Adrenal gland (tissue), 5 donors: Measurements from ENCODE around the gene ITIH5.

Source experiments
- POLR2A ChIP-seq, 2 donors: fragments of 450-650 bp; IDR thresholded peaks; one replicate each; pipeline ENCODE4 v1.6.1; 2017; ENCODE audit warnings: antibody characterized with exemption in 2 of 2, mild to moderate bottlenecking in 2 of 2, moderate library complexity in 1 of 2
- TF ChIP-seq, protein P1 (sequence below), 6 experiments: fragments of 450-650 bp in 4 of 6; fragments of 200-600 bp in 2 of 6; sonication (generic) in 1 of 6; IDR thresholded peaks; 1 replicate in 5 of 6; 2 replicates in 1 of 6; pipeline versions ENCODE4 v1.5.1 to v1.8.0; 2016 to 2021; ENCODE audit warnings: antibody characterized with exemption in 6 of 6, mild to moderate bottlenecking in 2 of 6, moderate library complexity in 1 of 6
- donor health status: DM: no; HTN: no; CAD: no.

DNA sequence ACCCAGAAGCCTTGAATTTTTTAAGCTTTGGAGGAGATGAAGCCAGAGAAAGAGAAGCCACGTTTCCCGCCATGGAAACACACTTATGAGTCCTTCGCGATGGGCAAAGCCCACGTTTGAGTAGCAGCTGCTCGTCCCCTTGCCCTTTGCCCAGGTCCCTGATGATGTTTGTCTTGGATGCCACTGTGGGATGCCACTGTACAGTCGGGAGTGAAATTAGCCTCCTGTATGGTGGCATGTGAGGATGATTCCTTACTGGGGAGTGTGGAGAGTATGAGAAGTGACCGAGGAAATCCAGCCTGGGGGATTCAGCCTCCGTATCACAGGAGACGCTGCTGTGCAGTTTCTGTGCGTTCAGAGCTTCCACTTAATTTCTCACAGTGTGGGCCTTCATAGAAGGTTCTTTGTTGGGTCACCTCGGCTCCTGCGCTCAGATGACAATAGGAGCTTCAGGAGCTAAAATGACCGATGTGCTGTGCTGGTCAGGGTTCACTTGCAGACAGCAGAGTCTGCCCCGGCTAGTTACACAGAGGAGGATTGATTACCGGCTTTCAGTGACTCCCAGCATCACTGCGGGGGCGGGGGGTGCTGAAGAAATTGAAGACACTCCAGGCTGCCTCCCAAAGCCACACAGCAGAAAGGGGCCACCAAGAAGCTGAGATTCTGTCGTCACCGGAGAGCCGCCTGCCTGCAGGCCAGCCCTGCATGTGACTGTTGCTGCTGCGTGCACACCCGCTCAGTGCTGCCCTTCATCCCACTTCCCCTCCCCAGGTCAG is 133.9 kb downstream of the ITIH5 start:
- TF ChIP-seq, protein P1, sequence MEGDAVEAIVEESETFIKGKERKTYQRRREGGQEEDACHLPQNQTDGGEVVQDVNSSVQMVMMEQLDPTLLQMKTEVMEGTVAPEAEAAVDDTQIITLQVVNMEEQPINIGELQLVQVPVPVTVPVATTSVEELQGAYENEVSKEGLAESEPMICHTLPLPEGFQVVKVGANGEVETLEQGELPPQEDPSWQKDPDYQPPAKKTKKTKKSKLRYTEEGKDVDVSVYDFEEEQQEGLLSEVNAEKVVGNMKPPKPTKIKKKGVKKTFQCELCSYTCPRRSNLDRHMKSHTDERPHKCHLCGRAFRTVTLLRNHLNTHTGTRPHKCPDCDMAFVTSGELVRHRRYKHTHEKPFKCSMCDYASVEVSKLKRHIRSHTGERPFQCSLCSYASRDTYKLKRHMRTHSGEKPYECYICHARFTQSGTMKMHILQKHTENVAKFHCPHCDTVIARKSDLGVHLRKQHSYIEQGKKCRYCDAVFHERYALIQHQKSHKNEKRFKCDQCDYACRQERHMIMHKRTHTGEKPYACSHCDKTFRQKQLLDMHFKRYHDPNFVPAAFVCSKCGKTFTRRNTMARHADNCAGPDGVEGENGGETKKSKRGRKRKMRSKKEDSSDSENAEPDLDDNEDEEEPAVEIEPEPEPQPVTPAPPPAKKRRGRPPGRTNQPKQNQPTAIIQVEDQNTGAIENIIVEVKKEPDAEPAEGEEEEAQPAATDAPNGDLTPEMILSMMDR (IDR thresholded peaks at IDR 0.05) = no peak
- TF ChIP-seq POLR2A (IDR thresholded peaks at IDR 0.05) = no peak
